Kidney (tissue), 14 donors: ENCODE measurements around the gene SLC4A5. TPM values are rescaled to one million over a fixed set of nuclear protein-coding genes. Genes with fewer than 3 reads are reported as not detected.

Source experiments
- DNase-seq, 5 donors: peaks; one replicate each; pipeline ENCODE4 v3.0.0-alpha.2; 2013 to 2020
- FAIRE-seq: peaks from 2 replicates; lab custom pipeline; 2012; peaks lifted over from hg19 to GRCh38; lab: Jason Lieb, UNC
- H3K27ac ChIP-seq, 2 donors: one replicate each; pipeline ENCODE4 v1.7.0; 2013; ENCODE audit warnings: low read depth in 2 of 2, low read length in 2 of 2, inconsistent platforms in 1 of 2
- H3K27me3 ChIP-seq: one replicate; pipeline ENCODE4 v1.7.1; 2013; ENCODE audit warnings: low read length, inconsistent platforms; ENCODE audit not compliant: control insufficient read depth, insufficient read depth
- H3K36me3 ChIP-seq, 3 donors: one replicate each; pipeline versions ENCODE4 v1.7.0 to v1.7.1; 2013; ENCODE audit warnings: low read length in 3 of 3, control low read depth in 1 of 3, inconsistent platforms in 1 of 3; ENCODE audit not compliant: insufficient read depth in 3 of 3, control insufficient read depth in 2 of 3
- H3K4me1 ChIP-seq, 3 donors: one replicate each; pipeline versions ENCODE4 v1.7.0 to v1.7.1; 2013; ENCODE audit warnings: low read length in 3 of 3, inconsistent platforms in 1 of 3, low read depth in 1 of 3; ENCODE audit not compliant: control insufficient read depth in 2 of 3, insufficient read depth in 2 of 3
- H3K4me3 ChIP-seq, 3 donors: one replicate each; pipeline versions ENCODE4 v1.7.0 to v1.8.1; 2013; ENCODE audit warnings: low read length in 3 of 3, control low read depth in 1 of 3, inconsistent platforms in 1 of 3
- H3K9ac ChIP-seq, 3 donors: one replicate each; pipeline versions ENCODE4 v1.7.0 to v1.7.1; 2013; ENCODE audit warnings: low read length in 3 of 3, control low read depth in 1 of 3, inconsistent platforms in 1 of 3
- H3K9me3 ChIP-seq, 3 donors: one replicate each; pipeline versions ENCODE4 v1.7.0 to v1.7.1; 2013; ENCODE audit warnings: low read length in 3 of 3, control low read depth in 1 of 3, inconsistent platforms in 1 of 3; ENCODE audit not compliant: control insufficient read depth in 2 of 3, insufficient read depth in 1 of 3
- intact Hi-C: fragments of 100-400 bp; cut with DNase I; formaldehyde crosslinking; loops from one replicate; pipeline ENCODE4 v1.11.1; 2022
- polyA plus RNA-seq: library from polyadenylated mRNA; stranded (reverse); fragments of 350-450 nt; fragmentation: Illumina TruSeq; extraction: RNeasy Lipid Tissue Mini Kit (QIAGEN cat#74804); gene quantifications from one replicate; pipeline ENCODE4 v1.2.3, GENCODE V29; 2014; ENCODE audit warnings: low read depth, low replicate concordance; ENCODE audit not compliant: insufficient read depth
- total RNA-seq: library from RNA; stranded (reverse); fragmentation: NEBNext Ultra II Directional; extraction: Animal tissue kit (Norgen Biotek cat#: 25700); gene quantifications from one replicate; pipeline ENCODE4 v1.2.1, GENCODE V29; 2021
- TF ChIP-seq, protein P1 (sequence below): IDR thresholded peaks from 3 replicates; pipeline ENCODE4 v1.5.1; 2012; ENCODE audit warnings: mild to moderate bottlenecking, moderate library complexity, borderline replicate concordance; ENCODE audit not compliant: insufficient read depth; ENCODE audit errors: extremely low read depth
- donor health status: control.
- donor health status: control.
- donor health status: control.
- donor health status: control.
- donor health status: control.
- donor health status: DM: yes; HTN: yes; CAD: no.
- donor health status: Normal renal cell carcinoma (clear cell type).

Gene SLC4A5
- total and polyA plus RNA-seq, 2 donors from 2014 or later, result 1.1 to 5.2 TPM

DNA sequence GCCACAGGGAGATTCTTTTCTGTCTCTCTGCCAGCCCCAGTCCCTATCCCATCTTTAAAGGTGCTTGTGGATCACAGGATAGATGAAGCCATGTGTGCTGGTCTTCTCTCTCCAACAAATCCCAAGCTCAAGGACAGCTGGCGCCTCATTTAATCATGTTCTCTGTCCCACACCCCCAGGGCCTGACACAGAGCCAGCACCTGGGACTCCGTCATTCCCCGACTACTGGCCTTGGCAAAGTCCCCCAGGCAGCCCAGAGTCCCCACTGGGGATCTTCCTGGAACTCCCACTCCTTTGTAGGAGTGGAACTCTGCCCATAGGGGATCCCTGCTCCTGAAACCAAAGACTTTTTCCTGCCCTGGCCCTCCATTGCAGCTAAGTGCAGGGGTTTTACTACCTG is 84.0 kb downstream of the SLC4A5 start:
- Histone ChIP-seq H3K9ac (no peak overlapping the region), H3K27me3 (no peaks in the 10 kb centered on the region), H3K4me1 (no peaks in the 10 kb centered on the region), H3K27ac (no peak overlapping the region), H3K4me3 (no peak overlapping the region), H3K9me3 (no peaks in the 10 kb centered on the region), H3K36me3 (no peaks in the 10 kb centered on the region)
- FAIRE-seq (no peak), DNase-seq (no peak)
- intact Hi-C loops, result no loop called here
- TF ChIP-seq, protein P1, sequence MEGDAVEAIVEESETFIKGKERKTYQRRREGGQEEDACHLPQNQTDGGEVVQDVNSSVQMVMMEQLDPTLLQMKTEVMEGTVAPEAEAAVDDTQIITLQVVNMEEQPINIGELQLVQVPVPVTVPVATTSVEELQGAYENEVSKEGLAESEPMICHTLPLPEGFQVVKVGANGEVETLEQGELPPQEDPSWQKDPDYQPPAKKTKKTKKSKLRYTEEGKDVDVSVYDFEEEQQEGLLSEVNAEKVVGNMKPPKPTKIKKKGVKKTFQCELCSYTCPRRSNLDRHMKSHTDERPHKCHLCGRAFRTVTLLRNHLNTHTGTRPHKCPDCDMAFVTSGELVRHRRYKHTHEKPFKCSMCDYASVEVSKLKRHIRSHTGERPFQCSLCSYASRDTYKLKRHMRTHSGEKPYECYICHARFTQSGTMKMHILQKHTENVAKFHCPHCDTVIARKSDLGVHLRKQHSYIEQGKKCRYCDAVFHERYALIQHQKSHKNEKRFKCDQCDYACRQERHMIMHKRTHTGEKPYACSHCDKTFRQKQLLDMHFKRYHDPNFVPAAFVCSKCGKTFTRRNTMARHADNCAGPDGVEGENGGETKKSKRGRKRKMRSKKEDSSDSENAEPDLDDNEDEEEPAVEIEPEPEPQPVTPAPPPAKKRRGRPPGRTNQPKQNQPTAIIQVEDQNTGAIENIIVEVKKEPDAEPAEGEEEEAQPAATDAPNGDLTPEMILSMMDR, result no peak

DNA sequence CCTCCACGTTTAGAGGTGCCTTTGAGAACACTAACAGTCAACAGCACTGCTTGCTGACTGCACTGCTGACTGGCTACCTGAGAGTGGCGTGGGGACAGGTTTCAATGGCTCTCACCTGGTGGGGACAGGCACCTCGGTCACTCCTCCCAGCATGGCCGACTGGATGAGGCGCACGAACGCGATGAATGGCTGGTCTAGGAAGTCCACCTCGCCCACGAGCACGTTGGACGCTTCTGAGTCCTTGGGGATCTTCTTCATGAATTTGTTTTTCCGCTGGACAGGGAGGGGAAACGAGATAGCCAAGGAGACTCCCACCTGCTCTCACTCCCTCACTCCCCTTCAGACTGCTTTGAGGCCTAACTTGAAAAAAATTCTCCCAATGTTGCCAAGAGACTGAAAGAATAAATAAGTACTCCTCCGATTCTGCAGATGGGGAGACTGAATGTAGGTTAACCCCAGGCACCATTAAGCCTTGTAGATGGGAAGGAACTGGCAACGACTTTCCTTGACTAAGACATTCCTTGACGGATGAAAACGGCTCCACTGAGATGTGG is 87.5 kb downstream of the SLC4A5 start:
- intact Hi-C loops, result no loop called here
- no peaks in the 10 kb centered on the region for H3K27me3 ChIP-seq
- DNase-seq (peak in 3 of 5 donors; percentile 13 to 53 (median 42)), FAIRE-seq (no peak)
- H3K4me3 ChIP-seq, result no peak overlapping the region
- no peaks in the 10 kb centered on the region for H3K4me1 ChIP-seq
- no peak overlapping the region for H3K9ac ChIP-seq
- H3K27ac ChIP-seq, result no peak overlapping the region
- TF ChIP-seq, protein P1, result no peak
- H3K36me3 ChIP-seq, result no peaks in the 10 kb centered on the region
- no peaks in the 10 kb centered on the region for H3K9me3 ChIP-seq

DNA sequence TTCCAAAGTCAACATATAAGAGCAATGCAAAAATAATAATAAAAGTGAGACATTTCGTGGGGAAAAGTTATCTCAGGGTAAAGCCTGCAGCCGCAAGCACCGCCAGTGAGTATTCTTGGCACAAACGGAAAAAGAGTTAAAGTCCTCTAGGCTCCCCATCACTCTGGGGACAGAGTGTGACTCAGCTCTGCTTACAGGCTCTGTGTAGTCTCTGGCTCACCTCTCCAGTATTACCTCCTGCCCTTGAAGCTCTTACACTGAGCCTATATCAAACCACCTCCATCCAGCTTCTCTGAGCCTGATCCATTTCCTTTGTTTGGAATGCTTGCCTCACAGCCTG is 89.3 kb downstream of the SLC4A5 start:
- TF ChIP-seq, protein P1, result no peak
- no peaks in the 10 kb centered on the region for H3K4me1 ChIP-seq
- H3K36me3 ChIP-seq, result no peaks in the 10 kb centered on the region
- H3K9me3 ChIP-seq, result no peaks in the 10 kb centered on the region
- H3K4me3 ChIP-seq, result no peak overlapping the region
- no peaks in the 10 kb centered on the region for H3K27me3 ChIP-seq
- H3K9ac ChIP-seq, result no peak overlapping the region
- FAIRE-seq (no peak), DNase-seq (no peak)
- intact Hi-C loops, result no loop called here
- H3K27ac ChIP-seq, result no peak overlapping the region

DNA sequence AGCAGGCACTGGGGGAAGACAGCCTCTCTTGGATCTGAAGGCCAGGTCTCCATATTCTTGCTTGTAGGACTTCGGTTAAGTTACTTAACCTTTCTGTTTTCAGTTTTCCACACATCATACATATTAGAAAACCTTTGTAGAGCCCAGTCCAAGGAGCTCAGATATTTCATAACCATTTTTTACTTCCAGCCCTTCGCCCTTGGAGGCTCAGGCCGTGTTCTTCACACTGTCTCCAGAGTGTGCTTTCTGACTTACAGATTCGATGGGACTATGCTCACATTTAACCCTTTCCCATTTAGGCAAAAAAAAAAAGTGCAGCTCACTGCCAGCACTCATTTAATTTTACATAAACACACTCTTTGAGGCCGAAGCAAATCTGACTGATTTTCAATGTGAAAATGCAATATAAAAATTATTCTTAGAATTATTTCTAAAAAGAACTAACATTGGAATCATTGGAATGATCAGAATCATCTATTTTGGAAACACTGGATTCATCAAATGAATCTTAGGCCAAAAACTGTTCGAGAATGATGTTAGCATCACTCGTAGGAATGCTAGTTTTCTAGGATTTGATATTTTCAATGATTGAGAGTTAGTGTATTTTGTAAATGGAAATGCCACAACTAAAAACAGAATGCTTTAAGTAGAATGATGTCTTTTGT is 89.8 kb downstream of the SLC4A5 start:
- FAIRE-seq (no peak), DNase-seq (no peak)
- H3K27me3 ChIP-seq, result no peaks in the 10 kb centered on the region
- H3K9me3 ChIP-seq, result no peaks in the 10 kb centered on the region
- H3K9ac ChIP-seq, result no peak overlapping the region
- no peak overlapping the region for H3K4me3 ChIP-seq
- no peak overlapping the region for H3K27ac ChIP-seq
- intact Hi-C loops, result no loop called here
- no peaks in the 10 kb centered on the region for H3K4me1 ChIP-seq
- TF ChIP-seq, protein P1, result no peak
- no peaks in the 10 kb centered on the region for H3K36me3 ChIP-seq
